HepG2 (cell line): ENCODE data around the gene ABHD13. TPM values are rescaled to one million over a fixed set of nuclear protein-coding genes. Genes with fewer than 3 reads are reported as not detected.

Source experiments
- BORCS8-MEF2B ChIP-seq: sonication (generic); formaldehyde crosslinking; IDR thresholded peaks from 2 replicates; pipeline ENCODE4 v1.8.0; 2022; ENCODE audit warnings: mild to moderate bottlenecking, missing genetic modification reagents
- FOXP1 ChIP-seq, 2 experiments: fragments of 450-650 bp in 1 of 2; IDR thresholded peaks; 2 replicates each; pipeline ENCODE4 v1.6.1; 2017 to 2018; ENCODE audit warnings: antibody characterized with exemption in 1 of 2
- HNRNPH1 ChIP-seq: fragments of 200-400 bp; formaldehyde crosslinking; optimal IDR thresholded peaks from 2 replicates; pipeline ENCODE3; 2017; ENCODE audit warnings: mild to moderate bottlenecking, low read depth, low read length
- KAT7 ChIP-seq: IDR thresholded peaks from 2 replicates; pipeline ENCODE4 v1.6.1; 2018; ENCODE audit warnings: borderline replicate concordance, missing compliant biosample characterization
- MBNL3 ChIP-seq: fragments of 250-450 bp; sonication (Bioruptor Pico); conservative IDR thresholded peaks from 2 replicates; pipeline ENCODE4 v1.8.0; 2022; ENCODE audit warnings: mild to moderate bottlenecking, inconsistent platforms
- NFE2L2 ChIP-seq: fragments of 150-350 bp; IDR thresholded peaks from 2 replicates; pipeline ENCODE4 v1.6.1; 2014; ENCODE audit warnings: low read length
- NR2F1 ChIP-seq, 2 experiments: fragments of 450-650 bp in 1 of 2; formaldehyde crosslinking in 1 of 2; IDR thresholded peaks; 2 replicates each; pipeline versions ENCODE4 v1.5.0 to v1.6.1; 2016 to 2020; ENCODE audit warnings: mild to moderate bottlenecking in 1 of 2, missing compliant biosample characterization in 1 of 2, missing genetic modification reagents in 1 of 2, moderate library complexity in 1 of 2
- NRL ChIP-seq: sonication (generic); formaldehyde crosslinking; IDR thresholded peaks from 2 replicates; pipeline ENCODE4 v1.5.0; 2020; ENCODE audit warnings: missing genetic modification reagents, mild to moderate bottlenecking, moderate library complexity, borderline replicate concordance
- RERE ChIP-seq: IDR thresholded peaks from 2 replicates; pipeline ENCODE4 v1.6.1; 2016; ENCODE audit warnings: low read depth, missing genetic modification reagents, missing compliant biosample characterization
- RXRA ChIP-seq: sonication (generic); formaldehyde crosslinking; IDR thresholded peaks from 2 replicates; pipeline ENCODE4 v1.5.1; 2020; ENCODE audit warnings: missing genetic modification reagents
- THRA ChIP-seq: sonication (generic); formaldehyde crosslinking; IDR thresholded peaks from 2 replicates; pipeline ENCODE4 v1.4.0; 2020; ENCODE audit warnings: missing genetic modification reagents, borderline replicate concordance
- ZNF230 ChIP-seq: sonication (generic); formaldehyde crosslinking; IDR thresholded peaks from 2 replicates; pipeline ENCODE4 v1.4.0; 2020; ENCODE audit warnings: mild to moderate bottlenecking, missing genetic modification reagents
- ZNF44 ChIP-seq: sonication (generic); formaldehyde crosslinking; IDR thresholded peaks from 2 replicates; pipeline ENCODE4 v1.5.1; 2020; ENCODE audit warnings: mild to moderate bottlenecking, missing genetic modification reagents
- ZNF609 ChIP-seq: sonication (generic); formaldehyde crosslinking; IDR thresholded peaks from 2 replicates; pipeline ENCODE4 v1.4.0; 2020; ENCODE audit warnings: mild to moderate bottlenecking, missing genetic modification reagents, borderline replicate concordance
- ZNF660 ChIP-seq: sonication (generic); formaldehyde crosslinking; IDR thresholded peaks from 2 replicates; pipeline ENCODE4 v1.5.1; 2020; ENCODE audit warnings: mild to moderate bottlenecking, low read depth, missing genetic modification reagents, borderline replicate concordance
- polyA plus RNA-seq, 8 experiments: library from polyadenylated mRNA; depleted of rRNA in 3 of 8; stranded (reverse) in 7 of 8; unstranded in 1 of 8; fragments of >200 nt; fragmentation: Illumina TruSeq in 4 of 8; extraction: Trizol in 4 of 8; gene quantifications; 2 replicates each; pipeline versions ENCODE4 v1.2.1 to v1.2.3, GENCODE V29; 2011 to 2016; ENCODE audit warnings: low read depth in 4 of 8, missing spikeins in 1 of 8, mixed read lengths in 1 of 8; ENCODE audit not compliant: insufficient read depth in 1 of 8
- total RNA-seq, 5 experiments: library from RNA; depleted of rRNA; stranded (reverse); fragments of >200 nt; fragmentation: Illumina TruSeq; extraction: Trizol; gene quantifications; 2 replicates each; pipeline ENCODE4 v1.2.3, GENCODE V29; 2016; ENCODE audit warnings: low read depth in 1 of 5

Gene ABHD13
- total and polyA plus RNA-seq, 2 of the 13 experiments (the other 11 are each of a cell fraction or from before 2014, with no cell fraction given) = 4.3 to 6.2 TPM

GRCh38 chr13:108218044-108218974 is at the start of gene ABHD13 (continued):
- no peak for TF ChIP-seq RERE (CRISPR knock-in tag)
- no peak for TF ChIP-seq NFE2L2
- peak; percentile 35; the same call in 1 of the 2 replicates for TF ChIP-seq ZNF609
- TF ChIP-seq THRA (CRISPR knock-in tag) = 0 out of 2 replicates have a peak, but pooled peaks have one; percentile 53
- TF ChIP-seq ZNF660 (CRISPR knock-in tag) = no peak
- peak; percentile 44 for TF ChIP-seq HNRNPH1
- TF ChIP-seq NRL (CRISPR knock-in tag) = peak; percentile 49; the same call in 1 of the 2 replicates
- no peak for TF ChIP-seq ZNF44
- no peak for TF ChIP-seq MBNL3 (CRISPR knock-in tag)
- no peak for TF ChIP-seq FOXP1 (IDR thresholded peaks at IDR 0.05)
- TF ChIP-seq FOXP1 (CRISPR knock-in tag; IDR thresholded peaks at IDR 0.05) = no peak
- peak; percentile 81 for TF ChIP-seq KAT7
- TF ChIP-seq RXRA (CRISPR knock-in tag) = peak; percentile 68; the same call in 1 of the 2 replicates
- TF ChIP-seq NR2F1 (CRISPR knock-in tag; IDR thresholded peaks at IDR 0.05) = no peak
- peak; percentile 77; the same call in 1 of the 2 replicates for TF ChIP-seq BORCS8-MEF2B (CRISPR knock-in tag)
- TF ChIP-seq ZNF230 (CRISPR knock-in tag) = peak; percentile 65; the same call in 1 of the 2 replicates
